ENCODE measurements around the gene HSPB8. TPM values are rescaled to one million over a fixed set of nuclear protein-coding genes. Genes with fewer than 3 reads are reported as not detected.

The HSPB8 gene
- total RNA-seq, 2 experiments from 2014 or later: not detected

GRCh38 chr12:119198440-119198839 lies 19.7 kb downstream of the HSPB8 start:
- TF ChIP-seq CTCF (IDR thresholded peaks at IDR 0.05): no peak
- Histone ChIP-seq H3K4me1 (ENCODE audit: insufficient read depth, low read length) (no peaks in the 10 kb centered on the region), H3K9me3 (ENCODE audit: control insufficient read depth in 1 of 2, insufficient read depth in 1 of 2, low read length in 2 of 2) (peaks cover 0 to 3% of the 10 kb centered on the region in 2 experiments), H3K27ac (ENCODE audit: low read depth in 1 of 2, low read length in 2 of 2) (no peak overlapping the region), H3K36me3 (ENCODE audit: insufficient read depth, low read length) (no peaks in the 10 kb centered on the region), H3K27me3 (ENCODE audit: control insufficient read depth in 1 of 2, insufficient read depth in 2 of 2, low read length in 2 of 2) (peaks cover 0 to 2% of the 10 kb centered on the region in 2 experiments), H3K4me3 (ENCODE audit: low read length) (no peak overlapping the region)
- DNase-seq (no peak), ATAC-seq (ENCODE audit: poor library complexity) (no peak)
- intact Hi-C loops (cut with DNase I, micrococcal nuclease): no loop called here
- Mint-ChIP-seq H3K27me3 (no peaks in the 10 kb centered on the region), H3K4me3 (no peak overlapping the region), H3K36me3 (ENCODE audit: low read depth) (no peaks in the 10 kb centered on the region), H3K9me3 (no peaks in the 10 kb centered on the region), H3K4me1 (ENCODE audit: low read depth) (no peaks in the 10 kb centered on the region), H3K27ac (no peak overlapping the region)
- POLR2A ChIA-PET: no interaction called here
- CTCF ChIA-PET: no interaction called here

- intact Hi-C loops (cut with DNase I, micrococcal nuclease): no loop called here
- no peaks in the 10 kb centered on the region for H3K36me3 Mint-ChIP-seq (ENCODE audit: low read depth)
- H3K36me3 ChIP-seq (ENCODE audit: insufficient read depth, low read length): no peaks in the 10 kb centered on the region
- DNase-seq (no peak), ATAC-seq (ENCODE audit: poor library complexity) (no peak)
- POLR2A ChIA-PET: no interaction called here
- peaks cover 0 to 3% of the 10 kb centered on the region in 2 experiments for H3K9me3 ChIP-seq (ENCODE audit: control insufficient read depth in 1 of 2, insufficient read depth in 1 of 2, low read length in 2 of 2)
- no peaks in the 10 kb centered on the region for H3K9me3 Mint-ChIP-seq
- no peak overlapping the region for H3K4me3 ChIP-seq (ENCODE audit: low read length)
- H3K4me1 ChIP-seq (ENCODE audit: insufficient read depth, low read length): no peaks in the 10 kb centered on the region
- H3K27me3 Mint-ChIP-seq: no peaks in the 10 kb centered on the region
- H3K27ac ChIP-seq (ENCODE audit: low read depth in 1 of 2, low read length in 2 of 2): no peak overlapping the region
- H3K27ac Mint-ChIP-seq: no peak overlapping the region
- peaks cover 0 to 2% of the 10 kb centered on the region in 2 experiments for H3K27me3 ChIP-seq (ENCODE audit: control insufficient read depth in 1 of 2, insufficient read depth in 2 of 2, low read length in 2 of 2)
- H3K4me1 Mint-ChIP-seq (ENCODE audit: low read depth): no peaks in the 10 kb centered on the region
- H3K4me3 Mint-ChIP-seq: no peak overlapping the region
- no peak for TF ChIP-seq CTCF (IDR thresholded peaks at IDR 0.05)
- CTCF ChIA-PET: no interaction called here
Measured at GRCh38 chr12:119200601-119201000, 21.9 kb downstream of the HSPB8 start.

GRCh38 chr12:119201789-119202543 lies 23.2 kb downstream of the HSPB8 start:
- no peak overlapping the region for H3K4me3 Mint-ChIP-seq
- no peaks in the 10 kb centered on the region for H3K9me3 Mint-ChIP-seq
- no peak for DNase-seq
- H3K9me3 ChIP-seq (ENCODE audit: control insufficient read depth in 1 of 2, insufficient read depth in 1 of 2, low read length in 2 of 2): no peaks in the 10 kb centered on the region
- no peak overlapping the region for H3K27ac Mint-ChIP-seq
- intact Hi-C loops (cut with DNase I, micrococcal nuclease): no loop called here
- peaks cover 0 to 2% of the 10 kb centered on the region in 2 experiments for H3K27me3 ChIP-seq (ENCODE audit: control insufficient read depth in 1 of 2, insufficient read depth in 2 of 2, low read length in 2 of 2)
- H3K36me3 ChIP-seq (ENCODE audit: insufficient read depth, low read length): no peaks in the 10 kb centered on the region
- no peak for ATAC-seq (ENCODE audit: poor library complexity)
- H3K4me3 ChIP-seq (ENCODE audit: low read length): no peak overlapping the region
- no peaks in the 10 kb centered on the region for H3K27me3 Mint-ChIP-seq
- POLR2A ChIA-PET: no interaction called here
- H3K36me3 Mint-ChIP-seq (ENCODE audit: low read depth): no peaks in the 10 kb centered on the region
- no peak for TF ChIP-seq CTCF (IDR thresholded peaks at IDR 0.05)
- H3K27ac ChIP-seq (ENCODE audit: low read depth in 1 of 2, low read length in 2 of 2): no peak overlapping the region
- CTCF ChIA-PET: no interaction called here
- no peaks in the 10 kb centered on the region for H3K4me1 Mint-ChIP-seq (ENCODE audit: low read depth)
- H3K4me1 ChIP-seq (ENCODE audit: insufficient read depth, low read length): no peaks in the 10 kb centered on the region
